Cardiac muscle cell (in vitro differentiated cells and primary cell): ENCODE measurements around the gene RPS15. TPM values are rescaled to one million over a fixed set of nuclear protein-coding genes. Genes with fewer than 3 reads are reported as not detected.

Experiments
- DNase-seq, 2 donors: peaks; one replicate each; pipeline versions ENCODE4 v3.0.0 to v3.0.0-alpha.2; 2010 to 2017; ENCODE audit warnings: low read depth in 1 of 2, low spot score in 1 of 2
- H3K27ac ChIP-seq: fragments of 200-600 bp; sonication (generic); 2 replicates; pipeline ENCODE4 v1.5.1; 2016
- H3K27me3 ChIP-seq: fragments of 200-600 bp; sonication (generic); 2 replicates; pipeline ENCODE4 v1.6.0; 2016; ENCODE audit warnings: control low read depth
- H3K36me3 ChIP-seq: fragments of 200-600 bp; sonication (generic); 2 replicates; pipeline ENCODE4 v1.5.1; 2016; ENCODE audit warnings: control low read depth
- H3K4me1 ChIP-seq: fragments of 200-600 bp; sonication (generic); 2 replicates; pipeline ENCODE4 v1.8.1; 2017; ENCODE audit warnings: low read depth, mild to moderate bottlenecking, mixed run types
- H3K4me3 ChIP-seq: fragments of 200-600 bp; sonication (generic); 2 replicates; pipeline ENCODE4 v1.5.1; 2016; ENCODE audit warnings: mild to moderate bottlenecking
- H3K9me3 ChIP-seq: fragments of 200-600 bp; sonication (generic); 2 replicates; pipeline ENCODE4 v1.5.1; 2017; ENCODE audit warnings: low read depth, mild to moderate bottlenecking, control low read depth
- CTCF ChIP-seq: IDR thresholded peaks from 2 replicates; pipeline ENCODE4 v1.5.1; 2012; ENCODE audit warnings: low read depth, mild to moderate bottlenecking, low read length
- polyA plus RNA-seq: library from polyadenylated mRNA; unstranded; fragments of >200 nt; fragmentation: Nextera tagmentation; extraction: Ambion mirVana; gene quantifications from 2 replicates; pipeline ENCODE4 v1.2.1, GENCODE V29; 2016
- total RNA-seq: library from RNA; depleted of rRNA; stranded (reverse); fragments of >200 nt; gene quantifications from 2 replicates; pipeline ENCODE4 v1.2.3, GENCODE V29; 2016

Gene RPS15
- total and polyA plus RNA-seq, 2 experiments from 2014 or later, result 1,129 to 6,817 TPM

- H3K27me3 ChIP-seq, result no peaks in the 10 kb centered on the region
- H3K36me3 ChIP-seq, result peaks cover 10% of the 10 kb centered on the region
- no peaks in the 10 kb centered on the region for H3K9me3 ChIP-seq
- DNase-seq, result no peak
- H3K4me3 ChIP-seq, result no peak overlapping the region
- no peak for TF ChIP-seq CTCF
- no peak overlapping the region for H3K27ac ChIP-seq
- peaks cover 5% of the 10 kb centered on the region for H3K4me1 ChIP-seq
Measured at GRCh38 chr19:1396768-1397679, 41.2 kb upstream of the RPS15 start.

- no peak for TF ChIP-seq CTCF
- Histone ChIP-seq H3K27me3 (no peaks in the 10 kb centered on the region), H3K4me3 (no peak overlapping the region), H3K4me1 (peaks cover 5% of the 10 kb centered on the region), H3K27ac (no peak overlapping the region), H3K36me3 (peaks cover 2% of the 10 kb centered on the region), H3K9me3 (no peaks in the 10 kb centered on the region)
- DNase-seq, result no peak
Measured at GRCh38 chr19:1397838-1398237, 40.4 kb upstream of the RPS15 start.

- peaks cover 5% of the 10 kb centered on the region for H3K4me1 ChIP-seq
Measured at GRCh38 chr19:1399079-1399478, 39.1 kb upstream of the RPS15 start.

GRCh38 chr19:1399745-1400144 lies 38.5 kb upstream of the RPS15 start:
- Histone ChIP-seq H3K4me3 (no peak overlapping the region), H3K27me3 (no peaks in the 10 kb centered on the region), H3K36me3 (peaks cover 2% of the 10 kb centered on the region), H3K9me3 (no peaks in the 10 kb centered on the region), H3K4me1 (peaks cover 5% of the 10 kb centered on the region), H3K27ac (no peak overlapping the region)
- TF ChIP-seq CTCF, result no peak
- no peak for DNase-seq

More at GRCh38 chr19:1399079-1399478, 39.1 kb upstream of the RPS15 start:
- TF ChIP-seq CTCF, result no peak
- H3K36me3 ChIP-seq, result peaks cover 2% of the 10 kb centered on the region
- DNase-seq, result no peak
- H3K4me3 ChIP-seq, result no peak overlapping the region
- no peaks in the 10 kb centered on the region for H3K9me3 ChIP-seq
- H3K27ac ChIP-seq, result no peak overlapping the region
- no peaks in the 10 kb centered on the region for H3K27me3 ChIP-seq

- Histone ChIP-seq H3K27me3 (no peaks in the 10 kb centered on the region), H3K36me3 (peaks cover 2% of the 10 kb centered on the region), H3K4me1 (peaks cover 5% of the 10 kb centered on the region), H3K27ac (peak overlapping the region; percentile 67), H3K9me3 (no peaks in the 10 kb centered on the region), H3K4me3 (peak overlapping the region; percentile 86)
- TF ChIP-seq CTCF, result no peak
- DNase-seq, result peak; percentile 22 to 80
Measured at GRCh38 chr19:1400281-1401137, 37.7 kb upstream of the RPS15 start.
